Esophagus muscularis mucosa (tissue), 4 donors: Measurements from ENCODE around the gene MAD2L2. TPM values are rescaled to one million over a fixed set of nuclear protein-coding genes. Genes with fewer than 3 reads are reported as not detected.

ENCODE experiments used
- DNase-seq: peaks from one replicate; pipeline ENCODE4 v3.0.0-alpha.2; 2017; ENCODE audit errors: extremely low spot score
- H3K27ac ChIP-seq, 4 donors: fragments of 200-600 bp; sonication (generic); replicated peaks in 1 of 4; 1 replicate in 3 of 4; 2 replicates in 1 of 4; pipeline ENCODE4 v1.5.1; 2016 to 2019; ENCODE audit warnings: mild to moderate bottlenecking in 1 of 4
- H3K27me3 ChIP-seq, 4 donors: fragments of 200-600 bp; sonication (generic); one replicate each; pipeline versions ENCODE4 v1.5.1 to v1.6.0; 2016 to 2019
- H3K36me3 ChIP-seq, 4 donors: fragments of 200-600 bp; sonication (generic); one replicate each; pipeline ENCODE4 v1.5.1; 2016 to 2019
- H3K4me1 ChIP-seq, 4 donors: fragments of 200-600 bp; sonication (generic); one replicate each; pipeline ENCODE4 v1.5.1; 2016 to 2019
- H3K4me3 ChIP-seq, 4 donors: fragments of 200-600 bp; sonication (generic); 1 replicate in 2 of 4; 2 replicates in 2 of 4; pipeline ENCODE4 v1.5.1; 2016 to 2019; ENCODE audit warnings: mild to moderate bottlenecking in 4 of 4, moderate library complexity in 1 of 4
- H3K9me3 ChIP-seq, 4 donors: fragments of 200-600 bp; sonication (generic); 1 replicate in 3 of 4; 2 replicates in 1 of 4; pipeline ENCODE4 v1.5.1; 2016 to 2019
- CTCF ChIP-seq, 3 experiments: fragments of 200-600 bp in 2 of 3; fragments of 450-650 bp in 1 of 3; sonication (generic) in 2 of 3; IDR thresholded peaks; one replicate each; pipeline ENCODE4 v1.5.1; 2017 to 2019; ENCODE audit warnings: antibody characterized with exemption in 3 of 3, mild to moderate bottlenecking in 2 of 3, moderate library complexity in 1 of 3
- EP300 ChIP-seq: sonication (generic); formaldehyde crosslinking; IDR thresholded peaks from one replicate; pipeline ENCODE4 v1.6.1; 2017; ENCODE audit warnings: antibody characterized with exemption
- POLR2A ChIP-seq: fragments of 450-650 bp; IDR thresholded peaks from one replicate; pipeline ENCODE4 v1.6.1; 2017; ENCODE audit warnings: antibody characterized with exemption, moderate library complexity, mild to moderate bottlenecking, low read depth
- POLR2AphosphoS5 ChIP-seq, 2 donors: sonication (generic); formaldehyde crosslinking; IDR thresholded peaks; one replicate each; pipeline ENCODE4 v1.6.1; 2017; ENCODE audit warnings: antibody characterized with exemption in 2 of 2
- WGBS: methylation state at CpG from one replicate; pipeline ENCODE4 v1.1.5; 2018; 5-methylcytosine and 5-hydroxymethylcytosine counted together
- intact Hi-C: fragments of 100-400 bp; cut with DNase I; formaldehyde crosslinking; loops from one replicate; pipeline ENCODE4 v1.15.1; 2023
- total RNA-seq, 4 donors: library from RNA; depleted of rRNA; stranded (reverse); fragments of >200 nt; gene quantifications; one replicate each; pipeline versions ENCODE4 v1.1.0 to v1.2.1, GENCODE V29; 2016

MAD2L2 gene
- total RNA-seq, 4 donors from 2014 or later = 31.6 to 51.7 (median 42.4) TPM

GRCh38 chr1:11697893-11698210 is 16.9 kb upstream of the MAD2L2 start:
- intact Hi-C loops = no loop called here
- Histone ChIP-seq H3K27me3 (peaks cover 0 to 90% (median 14%) of the 10 kb centered on the region in 4 donors), H3K36me3 (no peaks in the 10 kb centered on the region)

DNA sequence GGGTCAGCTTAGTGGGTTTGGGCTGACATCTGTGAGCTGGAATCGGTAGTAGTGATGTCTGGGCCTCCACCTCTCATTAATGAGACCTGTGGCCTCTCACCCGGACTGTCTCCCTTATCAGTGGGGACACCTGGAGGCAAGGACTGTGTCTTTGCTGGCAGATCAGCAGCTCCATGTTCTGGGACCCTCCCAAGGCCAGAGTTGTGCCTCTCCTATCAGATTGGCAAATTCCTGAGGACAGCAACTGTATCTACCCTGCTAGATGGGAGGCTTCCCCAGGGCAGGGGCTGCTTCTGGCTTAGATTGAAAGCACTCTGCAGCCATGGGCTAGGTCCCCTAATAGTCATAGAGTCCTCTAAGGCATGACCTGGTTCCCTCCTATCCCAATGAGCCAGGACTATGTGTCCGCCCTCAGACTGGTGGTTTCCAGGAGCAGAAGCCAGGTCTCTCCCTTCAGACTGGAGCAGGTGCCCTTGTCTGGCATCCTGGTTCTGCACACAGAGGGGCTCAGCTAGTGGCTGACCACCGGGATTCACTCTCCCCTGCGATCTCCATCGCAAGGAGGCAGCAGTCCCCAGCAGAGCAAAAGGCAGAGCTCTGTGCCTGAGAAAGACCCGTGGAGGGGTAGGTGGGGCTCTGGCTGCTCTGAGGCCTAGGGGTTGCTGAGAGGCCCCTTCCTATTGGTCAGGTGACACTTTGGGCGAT is 16.4 kb upstream of the MAD2L2 start:
- intact Hi-C loops = no loop called here
- no peak overlapping the region for H3K4me3 ChIP-seq
- peaks cover 0 to 24% (median 22%) of the 10 kb centered on the region in 4 donors for H3K4me1 ChIP-seq
- H3K36me3 ChIP-seq = no peaks in the 10 kb centered on the region
- TF ChIP-seq POLR2A = no peak
- TF ChIP-seq CTCF (IDR thresholded peaks at IDR 0.05) = no peak
- TF ChIP-seq EP300 = no peak
- TF ChIP-seq POLR2AphosphoS5 (IDR thresholded peaks at IDR 0.05) = no peak
- H3K27ac ChIP-seq = no peak overlapping the region
- no peak for DNase-seq
- H3K9me3 ChIP-seq = no peaks in the 10 kb centered on the region
- 78% methylated on average over 7 of the region's 8 CpGs for WGBS
- H3K27me3 ChIP-seq = peaks cover 0 to 90% (median 19%) of the 10 kb centered on the region in 4 donors

More at GRCh38 chr1:11697893-11698210, 16.9 kb upstream of the MAD2L2 start:
- peaks cover 0 to 19% (median 17%) of the 10 kb centered on the region in 4 donors for H3K4me1 ChIP-seq
- H3K4me3 ChIP-seq = no peak overlapping the region
- 78% methylated on average over 4 of the region's 5 CpGs for WGBS
- no peak overlapping the region for H3K27ac ChIP-seq
- H3K9me3 ChIP-seq = no peaks in the 10 kb centered on the region
- no peak for DNase-seq
- TF ChIP-seq CTCF (IDR thresholded peaks at IDR 0.05) = no peak
- TF ChIP-seq POLR2A = no peak
- TF ChIP-seq EP300 = no peak
- no peak for TF ChIP-seq POLR2AphosphoS5 (IDR thresholded peaks at IDR 0.05)

DNA sequence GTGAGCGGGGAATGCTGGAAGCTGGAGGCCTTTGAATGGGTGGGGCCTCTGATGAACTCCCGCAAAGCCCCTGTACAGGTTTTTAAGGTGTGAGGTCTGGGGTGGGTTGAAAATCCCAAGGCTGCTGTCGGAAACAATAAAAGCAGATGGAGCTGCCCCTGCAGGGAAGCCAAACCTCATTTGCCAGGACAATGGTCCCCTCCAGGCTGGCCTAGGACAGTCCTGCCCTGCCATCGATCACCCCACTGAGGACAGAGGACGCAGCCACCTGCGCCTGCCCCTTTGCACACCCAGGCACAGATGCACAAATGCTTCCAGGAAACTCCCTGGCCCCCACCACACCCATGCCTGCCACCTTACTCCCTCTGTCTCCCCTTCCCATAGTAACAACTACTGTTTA is 14.9 kb upstream of the MAD2L2 start:
- 86% methylated on average over 5 of the region's 6 CpGs for whole genome bisulfite sequencing
- peaks cover 4 to 27% (median 26%) of the 10 kb centered on the region in 4 donors for H3K4me1 ChIP-seq
- H3K27me3 ChIP-seq = peaks cover 5 to 94% (median 24%) of the 10 kb centered on the region in 4 donors
- DNase-seq = no peak
- H3K4me3 ChIP-seq = no peak overlapping the region
- H3K36me3 ChIP-seq = no peaks in the 10 kb centered on the region
- H3K9me3 ChIP-seq = no peaks in the 10 kb centered on the region
- intact Hi-C loops = no loop called here
- no peak overlapping the region for H3K27ac ChIP-seq
- TF ChIP-seq CTCF (IDR thresholded peaks at IDR 0.05) (no peak), POLR2A (no peak), POLR2AphosphoS5 (IDR thresholded peaks at IDR 0.05) (no peak), EP300 (no peak)

- H3K9me3 ChIP-seq = no peaks in the 10 kb centered on the region
- no peak overlapping the region for H3K27ac ChIP-seq
- intact Hi-C loops = no loop called here
- TF ChIP-seq EP300 (no peak), POLR2A (no peak), POLR2AphosphoS5 (IDR thresholded peaks at IDR 0.05) (no peak), CTCF (IDR thresholded peaks at IDR 0.05) (no peak)
- DNase-seq = no peak
- peaks cover 8 to 34% (median 31%) of the 10 kb centered on the region in 4 donors for H3K4me1 ChIP-seq
- no peak overlapping the region for H3K4me3 ChIP-seq
- H3K27me3 ChIP-seq = peaks cover 5 to 94% (median 28%) of the 10 kb centered on the region in 4 donors
- WGBS = 51% methylated on average over 5 of the region's 5 CpGs
- no peaks in the 10 kb centered on the region for H3K36me3 ChIP-seq
Measured at GRCh38 chr1:11693917-11694316, 13.0 kb upstream of the MAD2L2 start.
